ENCODE measurements around the gene PLEKHA1. TPM values are rescaled to one million over a fixed set of nuclear protein-coding genes. Genes with fewer than 3 reads are reported as not detected.

PLEKHA1 gene
- total RNA-seq, 1 experiment from 2014 or later, result 18.9 TPM

DNA sequence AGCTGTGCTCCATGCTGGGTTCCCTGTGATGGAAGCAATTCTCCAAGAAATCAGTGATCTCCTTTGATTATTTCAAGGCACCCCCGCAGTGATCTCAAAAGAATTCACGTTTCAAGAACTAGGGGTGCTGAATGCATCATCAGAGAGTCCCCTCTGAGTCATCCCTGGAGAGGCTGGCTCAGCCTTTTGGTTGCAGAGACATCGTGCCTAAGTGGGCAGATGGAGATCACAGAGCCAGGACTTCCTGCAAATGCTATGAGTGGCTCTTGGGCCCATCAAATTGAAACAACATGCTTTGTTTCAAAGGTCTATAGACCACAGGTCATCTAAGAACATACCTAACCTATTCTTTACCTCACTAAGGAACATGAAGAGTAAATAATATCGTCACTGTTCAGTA, 41.5 kb upstream of the PLEKHA1 start:
- peaks cover 49% of the 10 kb centered on the region for H3K27me3 ChIP-seq (replicated peaks; ENCODE audit: insufficient read depth, low read depth, low read length, poor library complexity)
- intact Hi-C loops (cut with micrococcal nuclease; ENCODE audit: unreplicated experiment), result no loop called here
- H3K9me3 ChIP-seq (ENCODE audit: low read depth, low read length, poor library complexity, severe bottlenecking), result no peaks in the 10 kb centered on the region
- TF ChIP-seq CTCF (conservative IDR thresholded peaks at IDR 0.05; ENCODE audit: low read depth, low read length) (no peak), EZH2 (IDR thresholded peaks at IDR 0.05; ENCODE audit: borderline replicate concordance, low read depth, low read length, poor library complexity, severe bottlenecking) (no peak)
- BruUV-seq (replicated peaks), result no TSS peak
- H3K4me3 ChIP-seq (ENCODE audit: low read depth, low read length, poor library complexity, severe bottlenecking), result no peak overlapping the region
- H3K27ac ChIP-seq (ENCODE audit: low read depth, low read length, poor library complexity, severe bottlenecking), result no peak overlapping the region
- POLR2A ChIA-PET (ENCODE audit: low non-redundant PET), result no interaction called here
- no peak for DNase-seq (ENCODE audit: low spot score)
- no peaks in the 10 kb centered on the region for H3K36me3 ChIP-seq (ENCODE audit: insufficient read depth, low read length, poor library complexity, severe bottlenecking)
- H3K4me1 ChIP-seq (ENCODE audit: insufficient read depth, low read length, poor library complexity, severe bottlenecking), result no peaks in the 10 kb centered on the region
- CTCF ChIA-PET, result no interaction called here

- TF ChIP-seq CTCF (conservative IDR thresholded peaks at IDR 0.05; ENCODE audit: low read depth, low read length) (no peak), EZH2 (IDR thresholded peaks at IDR 0.05; ENCODE audit: borderline replicate concordance, low read depth, low read length, poor library complexity, severe bottlenecking) (no peak)
- no peak for DNase-seq (ENCODE audit: low spot score)
- Histone ChIP-seq H3K27me3 (replicated peaks; ENCODE audit: insufficient read depth, low read depth, low read length, poor library complexity) (peaks cover 23% of the 10 kb centered on the region), H3K4me3 (ENCODE audit: low read depth, low read length, poor library complexity, severe bottlenecking) (no peak overlapping the region), H3K4me1 (ENCODE audit: insufficient read depth, low read length, poor library complexity, severe bottlenecking) (no peaks in the 10 kb centered on the region), H3K9me3 (ENCODE audit: low read depth, low read length, poor library complexity, severe bottlenecking) (no peaks in the 10 kb centered on the region), H3K36me3 (ENCODE audit: insufficient read depth, low read length, poor library complexity, severe bottlenecking) (no peaks in the 10 kb centered on the region), H3K27ac (ENCODE audit: low read depth, low read length, poor library complexity, severe bottlenecking) (no peak overlapping the region)
- intact Hi-C loops (cut with micrococcal nuclease; ENCODE audit: unreplicated experiment), result no loop called here
- ChIA-PET POLR2A (ENCODE audit: low non-redundant PET) (no interaction called here), CTCF (no interaction called here)
- BruUV-seq (replicated peaks), result no TSS peak
Measured at GRCh38 chr10:122336332-122336731, 38.2 kb upstream of the PLEKHA1 start.

- CTCF ChIA-PET, result no interaction called here
- Histone ChIP-seq H3K36me3 (ENCODE audit: insufficient read depth, low read length, poor library complexity, severe bottlenecking) (no peaks in the 10 kb centered on the region), H3K9me3 (ENCODE audit: low read depth, low read length, poor library complexity, severe bottlenecking) (no peaks in the 10 kb centered on the region), H3K27ac (ENCODE audit: low read depth, low read length, poor library complexity, severe bottlenecking) (no peak overlapping the region), H3K4me3 (ENCODE audit: low read depth, low read length, poor library complexity, severe bottlenecking) (no peak overlapping the region), H3K4me1 (ENCODE audit: insufficient read depth, low read length, poor library complexity, severe bottlenecking) (no peaks in the 10 kb centered on the region), H3K27me3 (replicated peaks; ENCODE audit: insufficient read depth, low read depth, low read length, poor library complexity) (peaks cover 17% of the 10 kb centered on the region)
- intact Hi-C loops (cut with micrococcal nuclease; ENCODE audit: unreplicated experiment), result no loop called here
- DNase-seq (ENCODE audit: low spot score), result no peak
- TF ChIP-seq EZH2 (IDR thresholded peaks at IDR 0.05; ENCODE audit: borderline replicate concordance, low read depth, low read length, poor library complexity, severe bottlenecking), result no peak
- TF ChIP-seq CTCF (conservative IDR thresholded peaks at IDR 0.05; ENCODE audit: low read depth, low read length), result no peak
- no TSS peak for BruUV-seq (replicated peaks)
- POLR2A ChIA-PET (ENCODE audit: low non-redundant PET), result no interaction called here
Measured at GRCh38 chr10:122336961-122337360, 37.5 kb upstream of the PLEKHA1 start.

Measured in A673 (cell line).